ENCODE results near the gene BCL2L2. TPM values are rescaled to one million over a fixed set of nuclear protein-coding genes. Genes with fewer than 3 reads are reported as not detected.
A peak's percentile ranks its signal among the peaks of the same experiment; 100 is the strongest.

BCL2L2 gene
- total RNA-seq, 2 experiments from 2014 or later, result 8.6 to 18.0 TPM

- no peak for TF ChIP-seq CTCF (conservative IDR thresholded peaks at IDR 0.05; ENCODE audit: low read length)
- TF ChIP-seq EZH2phosphoT487 (IDR thresholded peaks at IDR 0.05; ENCODE audit: borderline replicate concordance, low read depth, low read length), result no peak
- CTCF ChIA-PET (ENCODE audit: unreplicated experiment), result no interaction called here
- no TSS peak for BruUV-seq (replicated peaks)
- Histone ChIP-seq H3K36me3 (ENCODE audit: insufficient read depth, low read length) (no peaks in the 10 kb centered on the region), H3K4me3 (ENCODE audit: low read depth, low read length, poor library complexity, severe bottlenecking) (no peak overlapping the region), H2AFZ (ENCODE audit: low read length) (no peak overlapping the region), H3K9me3 (ENCODE audit: low read length) (peaks cover 31% of the 10 kb centered on the region), H3K27ac (ENCODE audit: low read depth, low read length, poor library complexity, severe bottlenecking) (no peak overlapping the region), H4K20me1 (ENCODE audit: insufficient read depth, low read length) (no peaks in the 10 kb centered on the region), H3K4me2 (ENCODE audit: low read length) (no peak overlapping the region), H3K9me2 (ENCODE audit: insufficient read depth, low read length) (no peaks in the 10 kb centered on the region), H3K79me2 (ENCODE audit: insufficient read depth, low read depth, low read length) (no peaks in the 10 kb centered on the region), H3K4me1 (ENCODE audit: insufficient read depth, low read length, poor library complexity, severe bottlenecking) (no peaks in the 10 kb centered on the region)
- intact Hi-C loops (cut with micrococcal nuclease; ENCODE audit: unreplicated experiment), result no loop called here
- POLR2A ChIA-PET, result interaction anchor here (0.7 to 4.0 kb wide), 2 partner anchors 9 to 14 kb away, joined by 3 to 14 read pairs; partner anchors contain the start of gene PABPN1
- no peak for DNase-seq (ENCODE audit: low spot score)
Measured at GRCh38 chr14:23335623-23336022, 29.0 kb downstream of the BCL2L2 start.

- POLR2A ChIA-PET, result interaction anchor here (0.7 kb wide), 1 partner anchor 42 kb away, joined by 3 read pairs; no protein-coding TSS in a partner anchor
- intact Hi-C loops (cut with micrococcal nuclease; ENCODE audit: unreplicated experiment), result no loop called here
Measured at GRCh38 chr14:23339506-23340268, 33.1 kb downstream of the BCL2L2 start.

More at GRCh38 chr14:23339506-23340268, 33.1 kb downstream of the BCL2L2 start:
- Histone ChIP-seq H4K20me1 (ENCODE audit: insufficient read depth, low read length) (no peaks in the 10 kb centered on the region), H3K9me3 (ENCODE audit: low read length) (peaks cover 32% of the 10 kb centered on the region), H3K4me1 (ENCODE audit: insufficient read depth, low read length, poor library complexity, severe bottlenecking) (no peaks in the 10 kb centered on the region), H2AFZ (ENCODE audit: low read length) (no peak overlapping the region), H3K9me2 (ENCODE audit: insufficient read depth, low read length) (no peaks in the 10 kb centered on the region), H3K4me2 (ENCODE audit: low read length) (no peak overlapping the region), H3K36me3 (ENCODE audit: insufficient read depth, low read length) (no peaks in the 10 kb centered on the region), H3K79me2 (ENCODE audit: insufficient read depth, low read depth, low read length) (no peaks in the 10 kb centered on the region), H3K27ac (ENCODE audit: low read depth, low read length, poor library complexity, severe bottlenecking) (no peak overlapping the region), H3K4me3 (ENCODE audit: low read depth, low read length, poor library complexity, severe bottlenecking) (no peak overlapping the region)
- CTCF ChIA-PET (ENCODE audit: unreplicated experiment), result no interaction called here
- no TSS peak for BruUV-seq (replicated peaks)
- TF ChIP-seq EZH2phosphoT487 (IDR thresholded peaks at IDR 0.05; ENCODE audit: borderline replicate concordance, low read depth, low read length), result no peak
- no peak for TF ChIP-seq CTCF (conservative IDR thresholded peaks at IDR 0.05; ENCODE audit: low read length)
- peak; percentile 27 for DNase-seq (ENCODE audit: low spot score)
